Neutrophil (primary cell): ENCODE results near the gene CCDC178.

Source experiments
- H3K27ac ChIP-seq: fragments of 200-600 bp; sonication (generic); 2 replicates; pipeline ENCODE4 v1.5.1; 2016; ENCODE audit warnings: mild to moderate bottlenecking, moderate library complexity
- H3K27me3 ChIP-seq: fragments of 200-600 bp; sonication (generic); 2 replicates; pipeline ENCODE4 v1.6.0; 2016; ENCODE audit warnings: mild to moderate bottlenecking
- H3K36me3 ChIP-seq: fragments of 200-600 bp; sonication (generic); 2 replicates; pipeline ENCODE4 v1.5.1; 2017
- H3K4me1 ChIP-seq, 2 experiments: fragments of 200-600 bp in 1 of 2; sonication (generic) in 1 of 2; 1 replicate in 1 of 2; 2 replicates in 1 of 2; pipeline versions ENCODE4 v1.5.1 to v1.6.1; 2013 to 2016; ENCODE audit warnings: low read depth in 1 of 2, low read length in 1 of 2, mild to moderate bottlenecking in 1 of 2, moderate library complexity in 1 of 2; ENCODE audit not compliant: control insufficient read depth in 1 of 2, insufficient read depth in 1 of 2
- H3K4me3 ChIP-seq, 2 experiments: fragments of 200-600 bp in 1 of 2; sonication (generic) in 1 of 2; 1 replicate in 1 of 2; 2 replicates in 1 of 2; pipeline ENCODE4 v1.5.1; 2013 to 2016; ENCODE audit warnings: low read depth in 1 of 2, low read length in 1 of 2, mild to moderate bottlenecking in 1 of 2, moderate library complexity in 1 of 2
- H3K9me3 ChIP-seq: fragments of 200-600 bp; sonication (generic); 2 replicates; pipeline ENCODE4 v1.5.1; 2016
- TF ChIP-seq, protein P1 (sequence below): fragments of 200-600 bp; sonication (generic); IDR thresholded peaks from 2 replicates; pipeline ENCODE4 v1.5.1; 2016; ENCODE audit warnings: antibody characterized with exemption

Gene CCDC178

DNA sequence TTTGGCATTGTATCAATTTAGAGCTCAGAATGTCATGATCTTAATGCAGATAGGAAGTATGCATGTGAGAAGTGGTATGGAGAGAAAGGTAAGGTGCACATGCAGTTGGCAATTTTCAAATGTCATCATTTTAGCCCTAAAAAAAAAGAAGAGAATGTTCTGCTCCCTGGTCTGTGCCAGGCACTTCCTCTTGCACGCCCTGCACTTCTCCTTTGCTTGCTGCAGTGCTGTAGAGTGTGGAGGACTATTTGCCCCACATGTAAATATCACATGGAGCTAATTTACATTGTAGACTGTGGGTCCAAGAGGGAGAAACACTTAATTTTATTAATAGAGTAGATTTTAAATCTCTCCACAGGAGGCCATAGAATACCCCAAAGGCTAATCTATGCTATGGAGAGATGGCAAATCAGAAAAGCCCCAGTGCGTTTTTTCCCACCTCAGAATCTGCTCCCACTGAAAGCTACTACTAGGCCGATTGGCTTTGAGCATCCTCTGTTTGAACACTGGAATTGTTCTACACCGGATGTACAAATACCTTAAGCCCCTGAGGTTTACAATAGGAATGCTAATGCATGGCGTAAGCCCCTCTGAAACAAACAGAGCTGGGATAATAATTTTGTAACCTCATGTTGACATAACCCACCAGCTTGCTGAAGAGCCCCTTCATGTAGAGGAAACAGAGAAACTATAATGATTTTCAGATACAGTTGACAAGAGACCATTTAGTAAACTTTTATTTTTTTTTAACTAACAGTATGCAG is 530.5 kb downstream of the CCDC178 start:
- H3K27me3 ChIP-seq = no peaks in the 10 kb centered on the region
- H3K36me3 ChIP-seq = no peaks in the 10 kb centered on the region
- no peaks in the 10 kb centered on the region for H3K4me1 ChIP-seq
- no peak overlapping the region for H3K27ac ChIP-seq
- no peak overlapping the region for H3K4me3 ChIP-seq
- H3K9me3 ChIP-seq = no peaks in the 10 kb centered on the region
- TF ChIP-seq, protein P1, sequence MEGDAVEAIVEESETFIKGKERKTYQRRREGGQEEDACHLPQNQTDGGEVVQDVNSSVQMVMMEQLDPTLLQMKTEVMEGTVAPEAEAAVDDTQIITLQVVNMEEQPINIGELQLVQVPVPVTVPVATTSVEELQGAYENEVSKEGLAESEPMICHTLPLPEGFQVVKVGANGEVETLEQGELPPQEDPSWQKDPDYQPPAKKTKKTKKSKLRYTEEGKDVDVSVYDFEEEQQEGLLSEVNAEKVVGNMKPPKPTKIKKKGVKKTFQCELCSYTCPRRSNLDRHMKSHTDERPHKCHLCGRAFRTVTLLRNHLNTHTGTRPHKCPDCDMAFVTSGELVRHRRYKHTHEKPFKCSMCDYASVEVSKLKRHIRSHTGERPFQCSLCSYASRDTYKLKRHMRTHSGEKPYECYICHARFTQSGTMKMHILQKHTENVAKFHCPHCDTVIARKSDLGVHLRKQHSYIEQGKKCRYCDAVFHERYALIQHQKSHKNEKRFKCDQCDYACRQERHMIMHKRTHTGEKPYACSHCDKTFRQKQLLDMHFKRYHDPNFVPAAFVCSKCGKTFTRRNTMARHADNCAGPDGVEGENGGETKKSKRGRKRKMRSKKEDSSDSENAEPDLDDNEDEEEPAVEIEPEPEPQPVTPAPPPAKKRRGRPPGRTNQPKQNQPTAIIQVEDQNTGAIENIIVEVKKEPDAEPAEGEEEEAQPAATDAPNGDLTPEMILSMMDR = no peak

DNA sequence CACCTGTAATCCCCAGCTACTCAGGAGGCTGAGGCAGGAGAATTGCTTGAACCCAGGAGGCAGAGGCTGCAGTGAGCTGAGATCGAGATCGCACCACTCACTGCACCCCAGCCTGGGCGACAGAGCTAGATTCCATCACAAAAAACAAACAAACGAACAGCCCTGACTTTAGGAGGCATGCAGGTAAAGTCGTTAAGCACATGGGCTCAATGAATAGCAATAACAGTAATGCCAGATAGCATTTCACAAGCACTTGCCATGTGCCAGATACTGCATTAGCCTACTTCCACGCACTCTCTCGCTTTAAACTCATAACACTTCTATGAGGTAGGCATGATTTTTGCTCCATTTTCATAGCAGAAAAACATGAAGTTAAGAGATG is 532.1 kb downstream of the CCDC178 start:
- Histone ChIP-seq H3K27me3 (no peaks in the 10 kb centered on the region), H3K4me3 (no peak overlapping the region), H3K4me1 (no peaks in the 10 kb centered on the region), H3K36me3 (no peaks in the 10 kb centered on the region), H3K9me3 (no peaks in the 10 kb centered on the region), H3K27ac (no peak overlapping the region)
- TF ChIP-seq, protein P1 = no peak

DNA sequence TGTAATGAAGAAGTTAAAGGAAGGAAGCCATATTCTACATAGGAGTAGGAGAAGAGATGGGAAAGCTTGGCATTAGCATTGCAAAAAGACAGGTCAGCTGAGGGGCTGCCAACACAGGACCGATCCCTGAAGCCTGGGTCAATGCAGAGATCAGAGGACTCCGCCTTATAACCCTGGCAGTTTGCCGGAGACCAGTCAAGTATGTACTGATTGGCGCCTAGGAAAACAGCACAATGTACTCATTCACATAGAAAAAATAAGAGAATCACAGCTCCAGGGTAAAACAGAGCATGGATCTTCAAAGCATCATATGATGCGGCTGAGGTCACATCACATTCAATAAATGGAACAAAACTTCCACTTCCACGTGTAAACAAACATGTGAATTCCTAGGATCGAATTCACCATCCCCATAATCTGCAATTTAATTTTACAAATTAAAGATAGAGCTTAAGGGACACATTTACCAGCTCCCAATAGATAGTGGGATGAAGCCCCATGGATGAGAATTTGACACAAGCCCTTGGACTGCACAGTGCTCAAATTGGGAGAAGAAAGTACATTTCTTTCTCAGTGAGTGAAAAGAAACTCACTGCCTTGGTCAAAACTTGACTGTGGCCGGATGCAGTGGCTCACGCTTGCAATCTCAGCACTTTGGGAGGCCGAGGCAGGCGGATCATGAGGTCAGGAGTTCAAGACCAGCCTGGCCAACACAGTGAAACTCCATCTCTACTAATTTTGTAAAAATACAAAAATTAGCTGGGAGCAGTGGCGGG is 532.7 kb downstream of the CCDC178 start:
- Histone ChIP-seq H3K27me3 (no peaks in the 10 kb centered on the region), H3K36me3 (no peaks in the 10 kb centered on the region), H3K27ac (no peak overlapping the region), H3K4me1 (no peaks in the 10 kb centered on the region), H3K4me3 (no peak overlapping the region), H3K9me3 (no peaks in the 10 kb centered on the region)
- TF ChIP-seq, protein P1 = no peak

DNA sequence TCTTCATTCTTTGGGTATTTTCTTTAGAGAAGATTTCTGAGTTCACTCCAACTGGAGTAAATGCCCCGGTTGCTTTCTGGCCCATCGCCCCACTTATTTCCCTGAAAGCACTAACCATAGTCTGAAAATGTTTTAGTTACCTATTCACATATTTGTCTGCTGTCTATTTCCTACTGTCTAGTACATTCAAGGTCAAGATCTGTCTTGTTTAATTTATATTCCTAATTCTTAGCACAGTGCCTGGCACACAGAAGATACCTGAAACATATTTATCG is 533.3 kb downstream of the CCDC178 start:
- TF ChIP-seq, protein P1 = no peak
- H3K27ac ChIP-seq = no peak overlapping the region
- H3K4me3 ChIP-seq = no peak overlapping the region
- H3K36me3 ChIP-seq = no peaks in the 10 kb centered on the region
- no peaks in the 10 kb centered on the region for H3K9me3 ChIP-seq
- no peaks in the 10 kb centered on the region for H3K27me3 ChIP-seq
- H3K4me1 ChIP-seq = no peaks in the 10 kb centered on the region

DNA sequence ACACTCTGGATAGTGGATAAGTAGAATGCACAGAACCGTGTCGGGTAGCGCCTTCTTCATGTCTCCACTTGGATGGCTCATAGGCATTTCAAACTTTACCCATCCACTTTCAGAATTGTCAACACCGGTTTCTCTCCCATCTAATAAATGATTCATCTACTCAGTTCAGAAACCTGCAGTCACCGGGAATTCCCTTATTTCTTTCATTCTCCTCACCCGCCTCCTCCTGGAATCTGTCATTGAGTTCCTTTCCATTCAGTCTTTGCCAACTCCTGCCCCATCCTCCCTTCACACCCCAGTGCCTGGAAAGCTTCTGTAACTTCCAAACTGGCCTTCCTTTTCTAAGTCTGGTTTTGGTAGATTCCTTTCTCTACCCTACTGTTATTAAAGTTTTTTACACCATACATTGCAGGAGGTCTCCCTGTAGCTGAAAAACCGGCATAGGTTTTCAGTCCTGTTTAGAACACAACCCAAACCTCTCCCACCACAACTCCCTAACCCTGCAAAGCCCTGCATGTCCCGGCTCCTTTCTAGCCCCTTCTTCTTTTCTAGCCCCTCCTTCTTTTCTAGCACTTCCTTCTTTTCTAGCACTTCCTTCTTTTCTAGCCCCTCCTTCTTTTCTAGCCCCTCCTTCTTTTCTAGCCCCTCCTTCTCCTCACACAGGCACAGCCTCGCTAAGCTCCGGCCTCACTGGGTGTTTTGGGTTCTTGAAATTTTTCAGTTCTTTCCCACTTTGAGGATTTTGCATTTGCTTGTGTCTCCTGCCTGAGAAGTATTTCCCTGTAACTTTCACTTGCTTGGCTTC is 533.8 kb downstream of the CCDC178 start:
- H3K36me3 ChIP-seq = no peaks in the 10 kb centered on the region
- TF ChIP-seq, protein P1 = no peak
- no peak overlapping the region for H3K27ac ChIP-seq
- no peak overlapping the region for H3K4me3 ChIP-seq
- no peaks in the 10 kb centered on the region for H3K27me3 ChIP-seq
- H3K4me1 ChIP-seq = no peaks in the 10 kb centered on the region
- no peaks in the 10 kb centered on the region for H3K9me3 ChIP-seq
